LNCAP (cell line): Measurements from ENCODE around the gene KCNH2.

Experiments used
- CTCF ChIP-seq: fragments of 450-650 bp; IDR thresholded peaks from 2 replicates; pipeline ENCODE4 v1.5.1; 2017; ENCODE audit warnings: mild to moderate bottlenecking

Gene KCNH2

GRCh38 chr7:150972741-150973140 lies 5.4 kb downstream of the KCNH2 start:
- TF ChIP-seq CTCF = no peak

GRCh38 chr7:150972023-150972468 lies 6.1 kb downstream of the KCNH2 start:
- TF ChIP-seq CTCF = no peak

- TF ChIP-seq CTCF = no peak
These were observed 6.7 kb downstream of the KCNH2 start for GRCh38 chr7:150971242-150972022.

GRCh38 chr7:150970424-150970823 lies 7.7 kb downstream of the KCNH2 start:
- no peak for TF ChIP-seq CTCF

- no peak for TF ChIP-seq CTCF
These were observed 8.6 kb downstream of the KCNH2 start for GRCh38 chr7:150969475-150969874.

GRCh38 chr7:150968734-150969372 lies 9.3 kb downstream of the KCNH2 start:
- TF ChIP-seq CTCF = no peak

GRCh38 chr7:150968056-150968733 lies 9.9 kb downstream of the KCNH2 start:
- no peak for TF ChIP-seq CTCF
